HFFc6 (cell line): ENCODE results near the gene GCSAM. TPM values are rescaled to one million over a fixed set of nuclear protein-coding genes. Genes with fewer than 3 reads are reported as not detected.
A peak's percentile ranks its signal among the peaks of the same experiment; 100 is the strongest.

Experiments used
- DNase-seq: peaks from one replicate; pipeline ENCODE4 v3.0.0-alpha.2; 2018
- H3K27ac Mint-ChIP-seq: 2 replicates; pipeline ENCODE4 v1.8.0; 2020; ENCODE audit warnings: mild to moderate bottlenecking, mixed read lengths
- H3K27me3 Mint-ChIP-seq: 2 replicates; pipeline ENCODE4 v1.8.0; 2021; ENCODE audit warnings: mild to moderate bottlenecking, moderate library complexity, mixed read lengths; ENCODE audit not compliant: insufficient read depth
- H3K36me3 Mint-ChIP-seq: 2 replicates; pipeline ENCODE4 v1.8.0; 2021; ENCODE audit warnings: low read depth, mixed read lengths
- H3K4me1 Mint-ChIP-seq: 2 replicates; pipeline ENCODE4 v1.8.0; 2020; ENCODE audit warnings: low read depth, mixed read lengths
- H3K4me3 Mint-ChIP-seq: 2 replicates; pipeline ENCODE4 v1.8.0; 2020; ENCODE audit warnings: mild to moderate bottlenecking, moderate library complexity, mixed read lengths
- H3K9me3 Mint-ChIP-seq: 2 replicates; pipeline ENCODE4 v1.8.0; 2020; ENCODE audit warnings: mild to moderate bottlenecking, mixed read lengths
- CTCF ChIP-seq: fragments of 200-600 bp; sonication (generic); IDR thresholded peaks from 2 replicates; pipeline ENCODE4 v1.5.0; 2021; ENCODE audit warnings: antibody characterized with exemption, mild to moderate bottlenecking
- total RNA-seq, 6 experiments: library from RNA; stranded (reverse); fragmentation: NEBNext Ultra II Directional; extraction: Animal tissue kit (Norgen Biotek cat#: 25700); gene quantifications; 2 replicates in 1 of 6; 3 replicates in 5 of 6; pipeline ENCODE4 v1.2.3, GENCODE V29; 2021

The GCSAM gene
- total RNA-seq, 6 experiments from 2014 or later = not detected

DNA sequence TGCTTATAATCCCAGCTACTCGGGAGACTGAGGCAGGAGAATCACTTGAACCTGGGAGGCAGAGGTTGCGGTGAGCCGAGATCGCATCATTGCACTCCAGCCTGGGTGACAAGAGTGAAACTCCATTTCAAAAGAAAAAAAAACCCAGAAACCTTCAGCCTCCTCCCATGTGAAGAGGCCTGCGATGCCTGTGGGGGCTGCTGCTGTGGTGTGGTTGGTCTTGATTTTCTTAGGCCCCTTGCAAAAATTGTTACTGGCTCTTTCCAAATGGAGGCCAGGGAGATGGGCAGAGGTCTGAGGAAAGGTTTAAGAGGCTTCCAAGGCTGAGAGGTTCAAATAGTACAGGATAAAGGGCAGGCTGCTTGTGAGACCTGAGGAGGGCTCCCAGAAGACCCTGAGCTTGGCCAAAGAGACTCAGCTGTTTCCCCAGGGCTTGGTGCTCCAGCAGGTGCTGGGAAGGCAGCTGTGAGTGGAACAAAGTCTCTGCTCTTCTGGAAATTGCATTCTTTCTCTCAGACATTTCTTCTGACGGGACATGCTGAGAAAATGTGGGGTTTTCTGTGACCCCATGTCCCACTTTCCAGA is 18.4 kb downstream of the GCSAM start:
- Mint-ChIP-seq H3K27me3 (no peaks in the 10 kb centered on the region), H3K9me3 (no peaks in the 10 kb centered on the region), H3K4me1 (peaks cover 6% of the 10 kb centered on the region; the same call in 1 of the 2 replicates), H3K4me3 (no peak overlapping the region), H3K27ac (no peak overlapping the region; the same call in 1 of the 2 replicates), H3K36me3 (peaks cover 20% of the 10 kb centered on the region)
- no peak for TF ChIP-seq CTCF
- no peak for DNase-seq

DNA sequence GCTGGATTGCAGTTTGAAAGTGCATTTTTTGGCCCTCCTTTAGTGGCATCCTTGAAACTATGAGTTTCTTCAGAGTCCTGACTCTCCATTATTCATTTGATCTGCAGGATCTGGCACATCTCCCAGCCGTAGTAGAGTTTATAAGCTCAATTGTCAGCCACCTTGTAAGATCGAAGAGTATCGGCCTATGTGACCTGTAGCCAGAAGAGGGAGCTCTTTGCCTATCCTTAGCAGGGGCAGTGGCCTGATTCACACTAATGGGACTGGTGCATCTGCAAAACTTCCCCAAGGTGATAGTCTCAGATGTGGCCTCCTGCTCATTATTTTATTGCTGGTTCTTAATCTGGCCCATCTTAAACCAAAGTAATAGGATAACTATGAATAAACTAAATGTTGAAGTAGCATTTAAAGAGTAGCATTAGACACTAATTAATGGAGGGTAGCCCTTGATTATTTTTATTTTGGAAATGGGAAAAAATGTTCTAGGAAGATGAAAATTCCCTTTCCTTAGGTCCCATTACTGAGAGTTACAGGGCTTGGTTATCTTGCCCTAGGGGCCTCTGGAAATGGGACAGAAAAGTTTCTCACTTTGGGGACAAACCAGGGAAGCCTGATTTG is 21.2 kb downstream of the GCSAM start:
- Mint-ChIP-seq H3K27me3 (no peaks in the 10 kb centered on the region; the same call in 1 of the 2 replicates), H3K36me3 (peaks cover 10% of the 10 kb centered on the region; the same call in 1 of the 2 replicates), H3K4me3 (no peak overlapping the region), H3K4me1 (peaks cover 6% of the 10 kb centered on the region; the same call in 1 of the 2 replicates), H3K9me3 (no peaks in the 10 kb centered on the region), H3K27ac (no peak overlapping the region)
- DNase-seq = peak; percentile 76
- peak; percentile 84 for TF ChIP-seq CTCF

DNA sequence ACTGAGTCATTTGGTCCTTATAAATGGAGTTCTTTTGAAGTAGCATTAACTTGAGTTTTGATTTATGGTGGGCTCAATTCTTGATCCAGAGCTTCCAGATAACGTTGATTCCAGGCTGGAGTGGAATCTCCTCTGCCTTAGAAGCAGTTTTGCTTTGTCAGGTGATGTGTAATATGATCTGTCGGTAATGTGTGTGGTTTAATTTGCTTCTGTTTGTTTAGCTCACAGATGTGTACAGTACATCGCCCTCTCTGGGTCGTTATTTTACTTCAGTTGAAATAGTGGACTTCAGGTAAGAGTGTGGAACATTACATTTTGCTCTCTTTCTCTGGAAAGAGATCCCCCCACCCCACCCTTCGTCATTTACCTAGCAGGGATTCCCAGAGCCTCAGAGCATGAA is 23.7 kb downstream of the GCSAM start:
- Mint-ChIP-seq H3K27ac (no peak overlapping the region), H3K27me3 (no peaks in the 10 kb centered on the region; the same call in 1 of the 2 replicates)
- DNase-seq = no peak

GRCh38 chr3:112104774-112105173 is 28.3 kb downstream of the GCSAM start:
- Mint-ChIP-seq H3K27me3 (no peaks in the 10 kb centered on the region; the same call in 1 of the 2 replicates), H3K36me3 (peaks cover 10% of the 10 kb centered on the region), H3K4me3 (no peak overlapping the region), H3K4me1 (peaks cover 23% of the 10 kb centered on the region), H3K9me3 (no peaks in the 10 kb centered on the region), H3K27ac (no peak overlapping the region)
- no peak for DNase-seq
- no peak for TF ChIP-seq CTCF

More for the DNA sequence above, 23.7 kb downstream of the GCSAM start:
- no peaks in the 10 kb centered on the region for H3K9me3 Mint-ChIP-seq
- peaks cover 7% of the 10 kb centered on the region for H3K36me3 Mint-ChIP-seq
- no peak for TF ChIP-seq CTCF
- H3K4me3 Mint-ChIP-seq = no peak overlapping the region
- peaks cover 6% of the 10 kb centered on the region; the same call in 1 of the 2 replicates for H3K4me1 Mint-ChIP-seq

DNA sequence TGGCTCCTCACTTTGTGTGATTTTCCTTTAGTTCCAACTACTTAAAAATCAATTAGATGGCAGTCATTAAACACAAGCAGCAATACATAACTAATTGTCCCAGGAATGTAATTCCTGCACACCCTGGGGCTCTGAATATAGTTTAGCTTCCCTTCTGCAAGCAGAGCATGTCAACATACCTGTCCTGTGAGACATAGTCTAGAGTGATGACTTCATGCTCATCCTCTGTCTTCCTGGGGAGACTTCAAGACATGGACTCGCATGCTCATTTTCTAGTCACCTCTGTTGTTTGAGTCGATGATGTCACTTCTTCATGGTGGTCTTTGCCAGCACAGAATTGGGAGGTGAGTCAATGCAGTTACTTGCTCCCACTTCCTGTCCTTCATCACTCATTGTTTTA is 31.1 kb downstream of the GCSAM start:
- TF ChIP-seq CTCF = no peak
- peak overlapping the region; percentile 17 for H3K4me3 Mint-ChIP-seq
- peak; percentile 88 for DNase-seq
- no peaks in the 10 kb centered on the region for H3K9me3 Mint-ChIP-seq
- peaks cover 21% of the 10 kb centered on the region for H3K36me3 Mint-ChIP-seq
- peaks cover 39% of the 10 kb centered on the region for H3K4me1 Mint-ChIP-seq
- no peaks in the 10 kb centered on the region for H3K27me3 Mint-ChIP-seq
- H3K27ac Mint-ChIP-seq = peak overlapping the region; percentile 61
